SK-MEL-5 (cell line): Measurements from ENCODE around the gene ZNF217. TPM values are rescaled to one million over a fixed set of nuclear protein-coding genes. Genes with fewer than 3 reads are reported as not detected.
"Not testable (repeated sequence)": the region's sequence is repeated elsewhere in the genome, so short reads cannot be mapped to it uniquely, and the experiment has no call there.

Experiments
- DNase-seq: peaks from one replicate; pipeline ENCODE4 v3.0.0-alpha.2; 2016; ENCODE audit warnings: low read depth, low spot score
- in situ Hi-C: cut with HindIII; loops from 2 replicates; pipeline ENCODE4 v1.10.0; 2016; ENCODE audit warnings: low sequenced_read_pairs, high pct_unique_total_duplicates, low pct_unique_long_range_greater_than_20kb
- total RNA-seq: library from RNA; depleted of rRNA; stranded (reverse); fragments of >200 nt; shearing (Covaris generic); gene quantifications from 2 replicates; pipeline ENCODE4 v1.2.3, GENCODE V29; 2014

ZNF217 gene
- total RNA-seq, 1 experiment from 2014 or later: 13.9 TPM

DNA sequence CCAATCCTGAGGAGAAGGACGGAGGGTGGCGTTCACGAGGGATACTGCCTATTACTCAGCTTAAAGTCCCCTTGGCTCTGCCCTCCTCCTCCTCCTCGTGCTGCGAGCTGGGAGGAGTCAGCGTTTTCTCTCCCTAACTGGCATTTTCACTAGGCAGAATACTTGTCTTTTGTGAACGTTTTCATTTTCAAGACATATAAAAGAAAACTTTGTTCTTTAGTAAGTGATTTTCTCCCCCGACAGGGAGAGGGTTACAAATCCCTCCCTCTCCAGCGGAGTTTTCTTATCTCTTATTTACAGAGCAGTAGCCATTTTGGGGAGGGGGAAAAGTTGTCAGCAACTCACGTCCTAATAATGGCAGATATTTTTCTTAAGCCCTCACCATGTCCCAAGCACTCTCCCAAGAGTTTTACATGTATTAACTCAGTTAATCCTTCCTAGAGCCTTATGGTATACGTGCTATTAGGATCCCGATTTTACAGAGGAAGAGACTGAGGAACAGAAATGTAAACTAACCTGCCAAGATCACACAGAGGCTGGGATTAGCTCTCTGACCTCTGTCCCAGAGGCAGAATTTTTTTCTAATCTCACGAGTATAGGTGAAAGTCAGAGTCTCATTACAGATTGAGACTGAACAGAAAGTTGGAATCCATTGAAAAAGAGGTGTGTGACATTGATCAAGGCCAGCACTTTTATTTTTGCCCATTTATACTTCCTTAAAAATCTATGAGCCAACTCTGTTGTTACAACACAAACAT lies 30.0 kb upstream of the ZNF217 start:
- DNase-seq: peak; percentile 92
- in situ Hi-C loops: no loop called here

DNA sequence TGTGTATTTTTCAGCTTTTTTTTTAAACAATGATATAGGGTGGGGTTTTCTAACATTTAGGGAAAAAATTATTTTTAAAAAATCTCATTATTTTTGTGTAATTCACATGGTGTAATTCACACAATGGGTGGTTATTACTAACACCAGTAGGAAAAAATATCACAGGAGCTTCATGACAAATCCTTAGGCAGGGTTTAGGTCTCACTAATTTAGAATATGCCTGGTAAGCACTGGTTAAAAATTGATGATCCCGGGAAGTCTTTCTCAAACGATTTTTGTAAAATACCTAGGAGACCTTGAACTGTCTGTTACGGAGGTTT lies 29.5 kb upstream of the ZNF217 start:
- in situ Hi-C loops: no loop called here
- DNase-seq: no peak

DNA sequence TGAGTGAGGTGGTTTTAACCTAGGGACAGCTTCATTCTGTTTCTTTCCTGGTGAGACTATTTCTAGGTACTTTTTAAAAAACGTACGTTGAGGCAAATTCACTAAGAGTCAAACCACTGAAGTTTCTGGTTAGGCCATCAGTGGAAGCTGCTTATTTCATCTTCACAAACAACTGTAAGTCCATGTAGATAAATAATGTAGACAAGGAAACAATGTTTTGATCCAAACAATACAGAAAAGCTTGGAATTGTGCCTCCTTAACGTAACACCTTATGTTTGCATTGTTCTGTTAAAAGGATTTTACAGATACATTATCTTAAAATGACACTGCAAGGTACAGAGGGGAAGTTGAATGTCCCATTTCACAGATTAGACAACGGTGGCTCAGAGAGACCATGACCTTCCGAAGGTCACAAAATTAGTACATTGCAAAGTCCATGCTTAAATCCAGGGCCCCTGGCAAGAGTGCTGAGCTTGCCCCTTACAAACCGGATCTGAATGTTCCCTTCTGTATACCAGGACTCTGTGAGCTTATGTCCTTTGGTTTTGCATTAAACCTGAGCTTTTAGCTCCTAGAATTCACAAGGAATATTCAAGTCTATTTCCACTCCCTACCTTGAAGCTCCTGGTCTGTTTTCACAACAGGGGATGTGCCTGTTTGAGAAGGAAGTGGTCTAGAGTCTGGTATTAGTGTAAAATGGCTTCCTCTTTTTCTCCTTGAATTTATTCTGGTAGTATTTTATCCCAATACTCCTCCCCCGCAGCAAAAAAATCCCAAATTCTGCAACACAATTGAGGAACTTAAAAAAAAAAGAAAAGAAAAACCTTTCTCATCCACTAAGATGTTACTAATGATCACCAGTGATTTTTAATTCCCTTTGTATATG lies 28.9 kb upstream of the ZNF217 start:
- in situ Hi-C loops: no loop called here
- peak; percentile 42 for DNase-seq

DNA sequence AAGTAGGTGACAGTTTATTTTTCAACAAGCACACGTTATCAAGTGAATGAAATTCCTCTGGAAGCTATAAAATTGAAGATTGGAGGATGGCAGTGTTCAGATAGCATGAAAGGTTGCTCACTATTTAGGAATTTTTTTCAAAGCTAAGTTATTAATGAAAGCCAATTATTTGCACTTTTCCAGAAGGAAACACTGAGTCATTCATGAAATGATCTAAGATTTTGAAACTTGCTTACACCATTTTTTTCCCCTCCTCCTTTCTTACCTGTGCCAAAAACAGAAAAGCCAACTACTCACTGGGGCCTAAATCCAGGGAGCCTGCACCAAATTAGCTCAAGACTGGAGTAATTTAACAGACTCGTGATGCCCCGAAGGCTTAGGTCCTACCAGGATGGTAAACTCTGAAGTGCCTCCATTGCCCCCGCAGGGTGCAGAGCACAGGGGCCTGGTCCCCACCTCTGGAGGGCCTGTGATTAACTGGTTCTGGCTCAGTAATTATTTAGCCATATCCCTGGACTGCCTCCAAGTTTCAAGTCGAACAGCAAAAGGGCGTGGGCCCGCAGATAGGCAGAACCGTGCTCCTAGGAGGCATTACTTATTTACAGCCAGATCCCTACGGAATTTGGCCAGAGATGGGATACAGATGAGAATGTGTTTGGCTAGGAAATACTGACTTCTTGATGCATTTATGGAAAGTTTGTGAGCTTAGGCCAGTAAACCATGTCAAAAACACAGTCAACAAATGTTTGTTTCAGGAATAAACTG lies 28.0 kb upstream of the ZNF217 start:
- DNase-seq: peak; percentile 50
- in situ Hi-C loops: no loop called here

DNA sequence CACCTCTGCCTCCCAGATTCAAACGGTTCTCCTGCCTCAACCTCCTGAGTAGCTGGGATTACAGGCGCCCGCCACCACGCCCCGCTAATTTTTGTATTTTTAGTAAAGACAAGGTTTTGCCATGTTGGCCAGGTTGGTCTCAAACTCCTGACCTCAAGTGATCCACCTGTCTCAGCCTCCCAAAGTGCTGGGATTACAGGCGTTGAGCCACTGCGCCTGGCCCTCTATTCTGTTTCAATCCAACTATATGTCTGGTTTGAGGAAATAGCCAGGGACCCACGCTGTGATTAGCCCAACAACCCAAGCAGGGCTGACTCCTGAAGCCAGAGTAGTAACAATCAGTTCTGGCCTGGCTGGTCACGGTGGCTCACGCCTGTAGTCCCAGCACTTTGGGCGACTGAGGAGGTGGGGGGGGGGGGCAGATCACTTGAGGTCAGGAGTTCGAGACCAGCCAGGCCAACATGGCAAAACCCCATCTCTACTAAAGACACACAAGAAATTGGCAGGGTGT lies 24.9 kb upstream of the ZNF217 start:
- DNase-seq, in situ Hi-C loops: not testable (repeated sequence)

DNA sequence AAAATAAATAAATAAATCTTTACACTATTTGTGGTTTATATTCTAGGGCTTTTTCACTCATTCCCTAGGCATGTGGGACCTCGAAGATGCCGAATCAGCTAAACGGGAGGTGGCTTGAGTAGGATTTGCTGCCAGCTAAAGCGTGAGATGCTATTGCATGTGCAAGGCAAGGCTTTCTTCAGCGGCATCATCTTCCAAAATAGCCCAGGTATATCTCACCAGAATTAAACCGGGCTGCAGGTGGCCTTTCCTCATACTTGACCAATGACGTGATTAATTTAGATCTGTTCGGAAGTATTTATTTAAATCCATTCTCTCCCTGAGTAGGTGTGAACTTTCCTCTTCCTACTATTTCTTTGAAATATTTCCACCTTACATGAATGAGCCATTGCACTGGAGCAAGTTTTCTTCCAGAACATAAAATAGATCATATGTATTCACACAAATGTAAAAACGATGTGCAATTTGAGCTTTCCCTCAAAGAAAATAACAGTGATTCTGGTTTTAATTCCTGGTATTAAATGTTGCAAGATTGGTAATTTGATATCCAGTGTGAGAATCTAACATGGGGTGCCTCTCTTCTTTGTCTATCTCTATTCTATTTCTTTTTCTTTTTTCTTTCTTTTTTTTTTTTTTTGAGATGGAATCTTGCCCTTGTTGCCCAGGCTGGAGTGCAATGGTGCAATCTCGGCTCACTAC lies 24.3 kb upstream of the ZNF217 start:
- no peak for DNase-seq
- in situ Hi-C loops: no loop called here

DNA sequence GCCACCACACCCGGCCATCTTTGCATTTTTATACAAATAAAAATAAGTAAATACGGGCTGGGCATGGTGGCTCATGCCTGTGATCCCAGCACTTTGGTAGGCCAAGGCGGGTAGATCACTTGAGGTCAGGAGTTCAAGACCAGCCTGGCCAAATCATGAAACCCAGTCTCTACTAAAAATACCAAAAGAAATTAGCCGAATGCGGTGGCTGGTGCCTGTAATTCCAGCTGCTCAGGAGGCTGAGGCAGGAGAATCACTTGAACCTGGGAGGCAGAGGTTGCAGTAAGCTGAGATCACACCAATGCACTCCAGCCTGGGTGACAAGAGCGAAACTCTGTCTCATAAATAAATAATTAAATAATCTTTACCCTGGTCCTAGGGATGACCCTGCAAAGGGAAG lies 22.9 kb upstream of the ZNF217 start:
- in situ Hi-C loops, DNase-seq: not testable (repeated sequence)

DNA sequence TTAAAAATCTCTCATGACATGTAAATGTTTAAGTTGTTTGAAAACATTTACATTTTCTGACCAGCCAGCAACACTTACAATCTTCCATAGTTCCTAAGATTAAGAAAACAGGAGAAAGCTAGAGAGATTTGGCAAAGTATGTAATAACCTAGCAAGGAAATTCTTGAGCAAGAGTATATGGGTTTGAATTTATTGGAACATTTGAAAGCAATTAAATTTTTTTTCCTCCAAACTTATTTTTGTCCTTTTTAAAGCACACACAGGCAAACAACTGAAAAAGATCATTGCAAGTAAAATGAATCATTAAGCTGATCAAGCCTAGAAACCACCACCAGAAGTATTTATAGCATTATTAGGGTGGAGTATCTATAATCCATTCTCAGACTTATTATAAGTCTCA lies 20.1 kb upstream of the ZNF217 start:
- no peak for DNase-seq
- in situ Hi-C loops: no loop called here

DNA sequence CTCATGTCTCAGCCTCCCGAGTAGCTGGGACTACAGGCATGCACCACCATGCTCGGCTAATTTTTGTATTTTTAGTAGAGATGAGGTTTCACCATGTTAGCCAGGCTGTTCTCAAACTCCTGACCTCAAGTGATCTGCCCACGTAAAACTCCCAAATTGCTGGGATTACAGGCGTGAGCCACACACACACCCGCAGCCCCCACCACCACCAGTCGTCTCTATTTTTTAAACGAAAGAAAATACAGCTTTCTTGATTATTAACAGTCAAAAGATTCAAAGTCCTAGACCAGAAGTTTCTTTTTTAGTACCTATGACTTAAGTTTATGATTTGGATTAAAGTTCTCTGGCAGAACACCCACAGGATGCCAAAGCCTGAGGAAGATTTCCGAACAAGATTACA lies 18.6 kb upstream of the ZNF217 start:
- DNase-seq, in situ Hi-C loops: not testable (repeated sequence)

DNA sequence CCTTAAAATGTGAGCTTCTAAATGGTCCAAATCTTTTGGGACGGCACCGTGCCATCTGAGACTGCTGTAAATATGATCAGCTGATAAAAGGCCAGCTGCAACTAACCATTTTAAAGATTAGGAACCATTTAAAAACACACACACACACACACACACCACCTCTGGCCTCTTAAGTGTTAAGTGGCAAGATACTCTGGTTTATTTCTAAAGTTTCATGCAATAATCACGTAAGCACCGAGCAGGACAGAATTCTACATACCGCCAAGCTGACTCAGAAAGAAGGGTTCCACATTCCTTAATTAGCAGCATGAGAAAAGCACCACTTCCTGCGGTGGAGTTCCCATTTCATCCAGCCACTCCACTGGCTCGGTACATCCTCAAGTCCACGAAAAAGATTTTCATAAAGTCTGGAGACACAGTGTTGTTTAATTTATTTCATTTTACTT lies 17.8 kb upstream of the ZNF217 start:
- in situ Hi-C loops: no loop called here
- peak; percentile 65 for DNase-seq

DNA sequence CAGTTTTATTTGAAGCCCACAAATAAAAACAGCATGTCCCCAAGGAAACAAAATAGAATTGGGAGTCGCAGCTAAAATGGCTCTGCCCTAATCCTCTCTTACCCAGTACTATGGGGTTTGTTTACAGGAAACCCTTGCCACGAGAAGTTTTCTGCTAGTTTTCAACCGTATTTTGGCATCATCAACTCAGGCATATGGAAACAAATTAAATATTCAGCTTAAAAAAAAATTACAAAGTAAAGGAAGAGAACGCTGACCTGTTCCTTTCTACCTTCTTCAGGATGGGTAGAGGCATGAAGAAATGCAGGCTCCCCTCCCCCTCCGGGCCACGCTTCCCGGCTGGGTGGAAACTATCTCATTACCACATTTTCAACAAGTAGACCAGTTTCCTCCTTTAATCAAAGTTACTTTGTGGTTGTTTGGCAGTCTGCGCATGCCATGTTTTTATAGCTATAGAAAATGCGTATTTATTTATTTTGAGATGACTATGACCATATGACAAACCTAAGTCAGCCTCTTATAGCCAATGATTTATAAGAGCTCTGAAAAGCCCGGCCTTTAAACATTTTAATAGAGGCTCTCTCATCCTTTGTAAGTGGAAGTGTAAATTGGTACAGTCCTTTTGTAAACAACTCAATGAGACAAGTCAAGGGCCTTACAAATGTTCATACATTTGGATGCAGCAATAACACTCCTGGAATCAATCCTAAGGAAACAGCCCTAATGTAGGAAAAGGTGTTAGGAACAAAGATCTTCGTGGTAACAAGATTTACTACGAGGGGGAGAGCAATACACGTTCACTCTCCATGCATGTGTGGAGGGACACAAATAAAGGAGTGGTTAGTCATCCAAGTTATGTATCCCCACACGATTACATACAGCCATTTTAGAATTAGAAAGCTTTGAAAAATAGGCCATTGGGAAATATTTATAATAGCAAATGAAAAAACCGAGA lies 16.1 kb upstream of the ZNF217 start:
- DNase-seq: no peak
- in situ Hi-C loops: no loop called here

DNA sequence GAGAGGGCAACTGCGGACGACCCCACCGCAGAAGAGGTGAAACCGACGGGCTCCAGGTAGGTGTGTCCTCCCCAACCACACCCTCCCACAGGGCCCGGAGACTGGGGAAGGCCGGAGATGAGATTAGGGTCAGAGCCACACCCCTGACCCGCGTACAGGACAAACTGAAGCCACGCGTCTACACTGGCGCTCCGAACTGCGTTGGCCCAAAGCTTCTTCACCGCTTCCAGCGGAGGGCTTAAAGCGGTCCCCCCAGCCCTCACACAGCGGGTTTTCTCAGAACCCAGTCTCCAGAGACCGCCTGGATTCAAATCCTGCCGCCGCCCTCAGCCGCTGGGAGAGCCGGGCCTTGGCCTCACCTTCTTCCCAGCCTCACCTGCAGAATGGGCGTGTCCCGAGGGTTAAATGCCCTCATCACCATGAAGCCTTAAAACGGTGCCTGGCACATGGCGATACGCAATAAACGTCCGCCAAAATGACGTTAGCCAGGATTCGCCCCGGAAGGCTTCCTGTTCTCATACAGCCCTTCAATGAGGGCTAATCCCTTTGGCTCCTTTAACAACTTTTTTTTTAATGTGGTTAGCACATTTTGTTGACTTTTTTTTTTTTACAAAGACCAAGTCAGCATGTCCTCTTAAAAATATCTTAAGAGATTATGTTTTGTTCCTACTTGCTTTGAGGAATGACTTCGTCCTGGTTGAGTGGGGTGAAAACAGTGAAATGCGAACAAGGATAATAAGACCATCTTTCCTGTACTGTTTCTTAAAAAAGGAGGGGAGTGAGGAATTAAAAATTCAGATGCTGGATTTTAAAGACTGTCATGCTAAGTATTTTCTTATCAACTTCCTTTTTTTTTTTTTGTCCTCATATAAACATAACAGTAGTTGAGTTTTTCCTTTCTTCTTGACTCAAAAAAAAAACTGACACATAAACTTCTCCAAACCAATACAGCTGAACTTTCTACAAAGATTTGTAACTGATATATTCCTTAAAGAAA lies 15.1 kb upstream of the ZNF217 start:
- in situ Hi-C loops: no loop called here
- DNase-seq: no peak

DNA sequence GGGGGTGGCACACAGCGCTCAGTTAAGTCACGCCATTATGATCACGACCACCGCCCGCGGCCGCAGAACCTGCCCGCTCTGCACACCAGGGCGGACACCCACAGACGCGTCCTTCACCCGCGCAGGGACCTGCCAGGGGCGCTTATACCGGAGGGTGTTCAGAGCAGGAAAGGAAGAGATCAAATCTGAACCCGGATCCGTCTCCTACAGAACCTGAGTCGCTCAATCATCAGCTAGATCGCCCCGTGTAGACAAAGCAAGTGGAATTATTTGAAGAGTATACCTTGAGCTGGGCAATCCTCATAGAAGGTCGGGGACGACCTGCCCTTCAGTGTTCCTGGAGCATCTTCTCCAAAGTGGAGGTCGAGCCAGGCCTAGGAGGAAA lies 14.4 kb upstream of the ZNF217 start:
- in situ Hi-C loops: no loop called here
- DNase-seq: no peak

DNA sequence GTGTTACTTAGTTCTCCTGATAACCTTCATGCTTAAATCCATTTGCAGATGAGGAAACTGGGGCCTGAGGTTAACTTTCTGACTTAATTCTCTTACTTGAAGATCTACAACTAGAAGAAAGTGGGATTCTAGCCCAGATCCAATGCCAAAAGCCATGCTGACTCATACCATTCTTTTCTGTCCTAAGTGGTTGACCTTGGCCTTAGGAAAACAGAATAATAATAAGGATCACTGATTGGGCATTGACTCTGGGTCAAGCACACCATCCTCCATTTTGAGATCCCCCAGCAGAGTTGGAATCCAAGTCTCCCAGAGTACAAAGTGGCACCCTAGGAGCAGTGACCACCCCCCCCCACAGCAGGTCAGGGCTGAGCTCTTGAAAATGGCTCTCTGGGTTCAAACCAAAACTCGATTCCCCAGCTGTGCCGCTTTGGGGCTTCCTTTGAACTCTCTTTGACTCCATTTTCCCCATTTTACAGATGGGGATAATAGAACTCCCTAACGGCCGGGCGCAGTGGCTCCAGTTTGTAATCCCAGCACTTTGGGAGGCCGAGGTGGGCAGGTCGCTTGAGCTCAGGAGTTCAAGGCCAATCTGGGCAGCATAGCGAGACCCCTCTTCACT lies 12.8 kb upstream of the ZNF217 start:
- no peak for DNase-seq
- in situ Hi-C loops: no loop called here

DNA sequence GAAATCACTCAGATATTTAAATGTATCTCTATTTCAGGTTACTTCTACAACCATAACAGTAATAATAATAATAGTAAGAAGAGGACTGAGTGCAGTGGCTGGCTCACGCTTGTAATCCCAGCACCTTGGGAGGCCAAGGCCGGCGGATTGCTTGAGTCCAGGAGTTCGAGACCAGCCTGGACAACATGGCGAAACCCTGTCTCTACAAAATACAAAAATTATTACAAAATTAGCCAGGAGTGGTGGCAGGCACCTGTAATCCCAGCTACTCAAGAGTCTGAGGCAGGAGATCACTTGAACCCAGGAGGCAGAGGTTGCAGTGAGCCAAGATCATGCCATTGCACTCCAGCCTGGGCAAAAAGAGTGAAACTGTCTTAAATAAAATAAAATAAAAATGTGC lies 11.8 kb upstream of the ZNF217 start:
- in situ Hi-C loops, DNase-seq: not testable (repeated sequence)
